ENCODE measurements around the gene NCL. TPM values are rescaled to one million over a fixed set of nuclear protein-coding genes. Genes with fewer than 3 reads are reported as not detected.
A peak's percentile ranks its signal among the peaks of the same experiment; 100 is the strongest.

Gene NCL
- total RNA-seq, 2 experiments from 2014 or later: 902 to 918 TPM

- CTCF ChIA-PET: interaction anchor here (2.2 kb wide), 1 partner anchor 35 kb away, joined by 6 read pairs; no protein-coding TSS in a partner anchor
- DNase-seq: no peak
- no peaks in the 10 kb centered on the region for H3K36me3 Mint-ChIP-seq
- no peak overlapping the region for H3K27ac Mint-ChIP-seq
- POLR2A ChIA-PET: interaction anchor here (1.1 kb wide), 1 partner anchor 23 kb away, joined by 3 read pairs; no protein-coding TSS in a partner anchor
- H3K9me3 Mint-ChIP-seq: no peaks in the 10 kb centered on the region
- no peak overlapping the region for H3K4me3 Mint-ChIP-seq
- intact Hi-C loops (cut with micrococcal nuclease): no loop called here
- H3K4me1 Mint-ChIP-seq (ENCODE audit: low read depth): peaks cover 10% of the 10 kb centered on the region
- H3K27me3 Mint-ChIP-seq: no peaks in the 10 kb centered on the region
Measured at GRCh38 chr2:231486851-231487596, 22.7 kb upstream of the NCL start.

GRCh38 chr2:231483398-231484329 is 19.4 kb upstream of the NCL start:
- Mint-ChIP-seq H3K36me3 (no peaks in the 10 kb centered on the region), H3K9me3 (no peaks in the 10 kb centered on the region), H3K27ac (peak overlapping the region; percentile 88), H3K4me3 (peak overlapping the region; percentile 80), H3K4me1 (ENCODE audit: low read depth) (peaks cover 10% of the 10 kb centered on the region), H3K27me3 (no peaks in the 10 kb centered on the region)
- ChIA-PET POLR2A (interaction anchor here (0.9 to 4.8 kb wide), 3 partner anchors 19 to 225 kb away, joined by 3 to 64 read pairs (median 6); partner anchors contain the start of genes NCL and PTMA), CTCF (interaction anchor here (0.6 to 5.2 kb wide), 28 partner anchors 7 to 380 kb away, joined by 3 to 90 read pairs (median 6); partner anchors contain the start of genes NCL and TEX44)
- intact Hi-C loops (cut with micrococcal nuclease): loop anchor here (1.0 to 2.0 kb wide), 2 partner anchors 19 to 30 kb away; partner anchors contain the start of gene NCL
- peak; percentile 51 for DNase-seq

GRCh38 chr2:231482806-231483391 is 18.6 kb upstream of the NCL start:
- DNase-seq: peak; percentile 84
- no peaks in the 10 kb centered on the region for H3K36me3 Mint-ChIP-seq
- peak overlapping the region; percentile 80 for H3K4me3 Mint-ChIP-seq
- H3K4me1 Mint-ChIP-seq (ENCODE audit: low read depth): peaks cover 10% of the 10 kb centered on the region
- ChIA-PET CTCF (interaction anchor here (0.6 to 5.2 kb wide), 30 partner anchors 8 to 379 kb away, joined by 3 to 90 read pairs (median 5); partner anchors contain the start of genes NCL, NMUR1 and TEX44), POLR2A (interaction anchor here (0.9 to 4.8 kb wide), 5 partner anchors 16 to 225 kb away, joined by 3 to 64 read pairs (median 4); partner anchors contain the start of genes NCL and PTMA)
- no peaks in the 10 kb centered on the region for H3K27me3 Mint-ChIP-seq
- no peaks in the 10 kb centered on the region for H3K9me3 Mint-ChIP-seq
- intact Hi-C loops (cut with micrococcal nuclease): loop anchor here (1.0 to 2.0 kb wide), 2 partner anchors 18 to 30 kb away; partner anchors contain the start of gene NCL
- peak overlapping the region; percentile 88 for H3K27ac Mint-ChIP-seq

- DNase-seq: no peak
- H3K27ac Mint-ChIP-seq: no peak overlapping the region
Measured at GRCh38 chr2:231480781-231481180, 16.5 kb upstream of the NCL start.

GRCh38 chr2:231479455-231479854 is 15.2 kb upstream of the NCL start:
- H3K4me3 Mint-ChIP-seq: no peak overlapping the region
- H3K27me3 Mint-ChIP-seq: no peaks in the 10 kb centered on the region
- no peaks in the 10 kb centered on the region for H3K9me3 Mint-ChIP-seq
- H3K4me1 Mint-ChIP-seq (ENCODE audit: low read depth): peaks cover 9% of the 10 kb centered on the region
- ChIA-PET POLR2A (no interaction called here), CTCF (interaction anchor here (0.7 to 5.2 kb wide), 3 partner anchors 13 to 515 kb away, joined by 3 to 90 read pairs (median 11); partner anchors contain the start of gene NCL)
- intact Hi-C loops (cut with micrococcal nuclease): no loop called here
- H3K36me3 Mint-ChIP-seq: no peaks in the 10 kb centered on the region
- no peak for DNase-seq
- H3K27ac Mint-ChIP-seq: no peak overlapping the region

More at GRCh38 chr2:231480781-231481180, 16.5 kb upstream of the NCL start:
- ChIA-PET POLR2A (interaction anchor here (4.8 kb wide), 1 partner anchor 16 kb away, joined by 64 read pairs; the partner anchor contains the start of gene NCL), CTCF (interaction anchor here (0.7 to 5.2 kb wide), 7 partner anchors 10 to 253 kb away, joined by 3 to 90 read pairs (median 6); partner anchors contain the start of gene NCL)
- Mint-ChIP-seq H3K36me3 (no peaks in the 10 kb centered on the region), H3K9me3 (no peaks in the 10 kb centered on the region), H3K27me3 (no peaks in the 10 kb centered on the region), H3K4me1 (ENCODE audit: low read depth) (peaks cover 9% of the 10 kb centered on the region), H3K4me3 (no peak overlapping the region)
- intact Hi-C loops (cut with micrococcal nuclease): no loop called here

GRCh38 chr2:231476920-231477319 is 12.6 kb upstream of the NCL start:
- Mint-ChIP-seq H3K36me3 (no peaks in the 10 kb centered on the region), H3K27me3 (no peaks in the 10 kb centered on the region), H3K9me3 (no peaks in the 10 kb centered on the region), H3K27ac (no peak overlapping the region), H3K4me1 (ENCODE audit: low read depth) (no peaks in the 10 kb centered on the region), H3K4me3 (no peak overlapping the region)
- CTCF ChIA-PET: interaction anchor here (1.5 kb wide), 1 partner anchor 40 kb away, joined by 4 read pairs; no protein-coding TSS in a partner anchor
- DNase-seq: no peak
- POLR2A ChIA-PET: no interaction called here
- intact Hi-C loops (cut with micrococcal nuclease): no loop called here

- CTCF ChIA-PET: interaction anchor here (0.6 to 1.5 kb wide), 3 partner anchors 12 to 43 kb away, joined by 3 to 4 read pairs (median 3); partner anchors contain the start of gene NCL
- Mint-ChIP-seq H3K36me3 (no peaks in the 10 kb centered on the region), H3K4me3 (no peak overlapping the region), H3K9me3 (no peaks in the 10 kb centered on the region), H3K27me3 (no peaks in the 10 kb centered on the region), H3K4me1 (ENCODE audit: low read depth) (no peaks in the 10 kb centered on the region), H3K27ac (no peak overlapping the region)
- no peak for DNase-seq
- intact Hi-C loops (cut with micrococcal nuclease): no loop called here
- POLR2A ChIA-PET: no interaction called here
Measured at GRCh38 chr2:231475965-231476364, 11.7 kb upstream of the NCL start.

GRCh38 chr2:231472816-231473215 is 8.5 kb upstream of the NCL start:
- Mint-ChIP-seq H3K27me3 (no peaks in the 10 kb centered on the region), H3K36me3 (no peaks in the 10 kb centered on the region), H3K27ac (no peak overlapping the region), H3K4me3 (no peak overlapping the region), H3K4me1 (ENCODE audit: low read depth) (no peaks in the 10 kb centered on the region), H3K9me3 (no peaks in the 10 kb centered on the region)
- ChIA-PET CTCF (no interaction called here), POLR2A (no interaction called here)
- no peak for DNase-seq
- intact Hi-C loops (cut with micrococcal nuclease): no loop called here

- Mint-ChIP-seq H3K4me3 (no peak overlapping the region), H3K27ac (no peak overlapping the region), H3K9me3 (no peaks in the 10 kb centered on the region), H3K36me3 (no peaks in the 10 kb centered on the region), H3K4me1 (ENCODE audit: low read depth) (peaks cover 2% of the 10 kb centered on the region), H3K27me3 (no peaks in the 10 kb centered on the region)
- DNase-seq: no peak
- ChIA-PET CTCF (interaction anchor here (1.0 kb wide), 1 partner anchor 47 kb away, joined by 3 read pairs; no protein-coding TSS in a partner anchor), POLR2A (interaction anchor here (1.2 kb wide), 1 partner anchor 11 kb away, joined by 3 read pairs; no protein-coding TSS in a partner anchor)
- intact Hi-C loops (cut with micrococcal nuclease): no loop called here
Measured at GRCh38 chr2:231470246-231470900, 6.1 kb upstream of the NCL start.

GRCh38 chr2:231469583-231469950 is 5.3 kb upstream of the NCL start:
- Mint-ChIP-seq H3K27me3 (no peaks in the 10 kb centered on the region), H3K9me3 (no peaks in the 10 kb centered on the region), H3K36me3 (no peaks in the 10 kb centered on the region), H3K27ac (no peak overlapping the region), H3K4me3 (no peak overlapping the region), H3K4me1 (ENCODE audit: low read depth) (peaks cover 4% of the 10 kb centered on the region)
- intact Hi-C loops (cut with micrococcal nuclease): no loop called here
- ChIA-PET POLR2A (interaction anchor here (1.2 kb wide), 1 partner anchor 10 kb away, joined by 3 read pairs; no protein-coding TSS in a partner anchor), CTCF (interaction anchor here (1.0 to 6.7 kb wide), 2 partner anchors 12 to 48 kb away, joined by 3 to 90 read pairs; no protein-coding TSS in a partner anchor)
- no peak for DNase-seq

All from activated CD4-positive, alpha-beta memory T cell treated with anti-CD3 and anti-CD28 coated beads for 36 hours (primary cell).